Non-pigmented ciliary epithelial cell (primary cell): ENCODE measurements around the gene DNALI1.
"Not testable (repeated sequence)": the region's sequence is repeated elsewhere in the genome, so short reads cannot be mapped to it uniquely, and the experiment has no call there.

Experiments used
- DNase-seq: peaks from one replicate; pipeline ENCODE4 v3.0.0-alpha.2; 2010; ENCODE audit warnings: low read depth

The DNALI1 gene

GRCh38 chr1:37556712-37557196 lies at the start of gene DNALI1:
Gene DNALI1, plus strand, starts transcription at chr1:37556940. Its CDS starts 55 bp downstream, at chr1:37556995.
- peak; percentile 67 for DNase-seq

DNA sequence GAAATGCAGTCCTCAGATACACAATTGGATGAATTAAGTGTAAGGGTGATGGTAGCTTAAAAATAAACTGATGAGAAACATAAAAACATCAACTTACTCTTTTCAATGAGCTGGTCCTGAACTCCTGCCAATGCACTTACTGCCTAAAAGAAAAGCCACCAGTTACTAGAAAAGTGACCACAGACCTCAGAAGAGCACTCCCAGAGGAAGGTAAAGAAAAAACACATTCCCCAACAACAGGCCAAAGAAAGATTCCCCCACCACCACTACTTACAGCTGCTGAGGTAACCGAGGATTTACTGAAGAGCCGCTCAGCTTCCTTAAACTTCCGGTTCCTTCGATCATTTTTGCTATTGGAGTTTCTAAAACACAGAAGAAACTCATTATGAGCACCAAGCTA lies 47.6 kb upstream of the DNALI1 start:
- no peak for DNase-seq

- DNase-seq = no peak
These were observed 42.9 kb upstream of the DNALI1 start for GRCh38 chr1:37513795-37514349.

DNA sequence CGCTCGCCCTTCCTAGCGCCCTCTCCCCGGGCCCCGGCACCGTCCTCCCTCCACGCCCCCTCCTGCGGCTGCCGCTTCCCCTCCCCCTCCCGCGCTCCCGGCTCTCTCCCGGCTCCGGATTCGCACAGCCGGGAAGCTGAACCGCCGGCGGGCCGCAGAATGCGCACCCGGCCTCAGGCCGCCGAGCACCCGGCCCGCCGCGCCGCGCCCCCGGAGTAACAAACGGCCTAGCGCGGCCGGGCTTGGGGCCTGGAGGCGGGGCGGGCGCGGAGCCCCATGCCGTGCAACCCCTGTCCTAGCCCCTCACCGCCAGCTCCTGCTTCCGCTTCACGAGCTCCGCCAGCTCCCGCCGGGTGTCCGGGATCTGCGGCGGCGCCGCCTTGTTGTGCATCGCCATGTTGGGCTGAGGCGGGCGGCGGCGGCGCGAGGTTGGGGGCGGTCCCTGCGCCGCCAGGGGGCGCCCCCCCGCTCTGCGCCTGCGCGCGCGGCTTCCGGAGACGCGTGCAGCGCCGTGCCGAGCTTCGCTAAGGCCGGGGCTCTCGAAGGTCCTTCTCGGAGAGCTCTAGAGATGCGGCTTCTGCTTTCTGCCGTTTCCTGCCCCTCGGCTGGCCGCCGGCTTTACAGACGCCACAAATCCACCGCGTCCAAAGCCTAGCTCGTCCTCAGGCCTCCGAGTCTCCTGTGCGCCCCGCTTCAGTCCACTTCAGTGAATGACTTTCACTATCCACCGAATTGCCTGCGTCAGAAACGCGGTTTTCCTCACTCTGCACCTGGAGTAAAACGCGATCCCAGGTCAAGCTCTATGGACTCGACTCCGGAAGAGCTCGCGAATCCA lies 42.2 kb upstream of the DNALI1 start, which contains the start of gene MEAF6:
TSS of gene MEAF6 (minus strand) at position 417 of the 835 bp plus-strand sequence. CDS start at position 397, 20 bp downstream.
- no peak for DNase-seq

- DNase-seq = no peak
These were observed 41.3 kb upstream of the DNALI1 start for GRCh38 chr1:37515185-37516034.

DNA sequence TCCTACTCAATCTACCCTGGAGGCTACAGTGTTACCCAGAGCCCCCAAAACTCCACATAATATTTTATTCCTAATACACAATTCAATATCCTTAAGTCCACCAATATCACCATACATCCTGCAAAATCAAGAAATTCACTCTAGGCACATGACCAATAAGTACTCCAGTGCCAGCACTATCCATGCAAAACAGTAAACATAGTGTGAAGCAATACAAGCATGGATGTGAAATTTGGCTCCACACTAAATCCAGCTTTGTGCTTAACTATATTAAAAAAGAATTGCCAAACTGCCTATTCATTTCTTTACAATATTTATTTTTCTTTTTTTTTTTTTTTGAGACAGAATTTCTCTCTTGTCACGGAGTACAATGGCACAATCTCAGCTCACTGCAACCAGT lies 39.2 kb upstream of the DNALI1 start:
- DNase-seq = no peak

DNA sequence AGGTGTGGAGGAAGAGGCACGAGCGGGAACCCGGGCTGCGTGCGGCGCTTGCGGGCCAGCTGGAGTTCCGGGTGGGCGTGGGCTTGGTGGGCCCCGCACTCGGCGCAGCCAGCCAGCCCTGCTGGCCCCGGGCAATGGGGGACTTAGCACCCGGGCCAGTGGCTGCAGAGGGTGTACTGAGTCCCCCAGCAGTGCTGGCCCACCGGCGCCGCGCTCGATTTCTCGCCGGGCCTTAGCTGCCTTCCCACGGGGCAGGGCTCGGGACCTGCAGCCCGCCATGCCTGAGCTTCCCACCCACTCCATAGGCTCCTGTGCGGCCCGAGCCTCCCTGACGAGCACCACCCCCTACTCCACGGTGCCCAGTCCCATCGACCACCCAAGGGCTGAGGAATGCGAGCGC lies 38.5 kb upstream of the DNALI1 start:
- not testable (repeated sequence) for DNase-seq

DNA sequence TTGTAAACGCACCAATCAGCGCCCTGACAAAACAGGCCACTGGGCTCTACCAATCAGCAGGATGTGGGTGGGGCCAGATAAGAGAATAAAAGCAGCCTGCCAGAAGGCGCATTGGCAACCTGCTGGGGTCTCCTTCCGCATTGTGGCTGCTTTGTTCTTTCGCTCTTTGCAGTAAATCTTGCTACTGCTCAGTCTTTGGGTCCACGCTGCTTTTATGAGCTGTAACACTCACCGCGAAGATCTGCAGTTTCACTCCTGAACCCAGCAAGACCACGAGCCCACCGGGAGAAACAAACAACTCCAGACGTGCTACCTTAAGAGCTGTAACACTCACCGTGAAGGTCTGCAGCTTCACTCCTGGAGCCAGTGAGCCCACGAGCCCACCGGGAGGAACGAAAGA lies 37.8 kb upstream of the DNALI1 start:
- not testable (repeated sequence) for DNase-seq

DNA sequence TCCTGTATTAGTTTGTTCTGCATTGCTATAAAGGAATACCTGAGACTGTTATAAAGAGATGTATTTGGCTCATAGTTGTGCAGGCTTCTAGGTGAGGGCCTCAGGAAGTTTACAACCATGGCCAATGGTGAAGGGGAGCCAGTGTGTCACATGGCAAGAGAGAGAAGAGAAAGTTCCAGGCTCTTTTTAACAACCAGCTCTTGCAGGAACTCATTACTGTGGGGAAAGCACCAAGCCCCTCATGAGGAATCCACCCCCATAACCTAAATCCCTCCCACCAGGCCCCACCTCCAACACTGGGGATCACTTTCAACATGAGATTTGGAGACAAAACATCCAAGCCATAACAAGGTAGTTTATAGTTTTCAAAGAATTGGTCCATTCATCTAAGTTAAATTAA lies 37.1 kb upstream of the DNALI1 start:
- no peak for DNase-seq

GRCh38 chr1:37529888-37530287 lies 26.9 kb upstream of the DNALI1 start:
- DNase-seq = not testable (repeated sequence)

DNA sequence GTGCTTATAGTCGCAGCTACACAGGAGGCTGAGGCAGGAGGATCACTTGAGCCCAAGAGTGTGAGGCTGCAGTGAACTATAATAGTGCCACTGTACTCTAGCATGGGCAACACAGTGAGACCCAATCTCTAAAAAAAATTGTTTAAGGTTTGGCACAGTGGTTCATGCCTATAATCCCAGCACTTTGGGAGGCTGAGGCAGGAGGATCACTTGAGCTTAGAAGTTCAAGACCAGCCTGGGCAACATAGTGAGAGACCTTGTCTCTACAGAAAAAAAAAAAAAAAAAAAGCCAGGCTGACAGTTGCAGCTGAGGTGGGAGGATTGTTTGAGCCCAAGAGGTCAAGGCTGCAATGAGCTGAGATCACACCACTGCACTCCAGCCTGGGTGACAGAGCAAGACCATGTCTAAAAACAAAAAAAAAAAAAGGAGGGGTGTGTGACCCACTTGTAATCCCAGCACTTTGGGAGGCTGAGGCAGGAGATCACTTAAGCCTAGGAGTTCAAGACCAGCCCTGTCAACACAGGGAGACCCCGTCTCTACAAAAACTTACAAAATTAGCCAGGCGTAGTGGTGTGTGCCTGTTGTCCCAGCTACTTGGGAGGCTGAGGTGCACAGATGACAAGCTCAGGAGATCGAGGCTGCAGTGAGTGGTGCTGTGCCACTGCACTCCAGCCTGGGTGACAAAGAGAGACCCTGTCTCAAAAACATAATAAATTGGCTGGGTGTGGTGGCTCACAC lies 24.2 kb upstream of the DNALI1 start:
- DNase-seq = not testable (repeated sequence)

DNA sequence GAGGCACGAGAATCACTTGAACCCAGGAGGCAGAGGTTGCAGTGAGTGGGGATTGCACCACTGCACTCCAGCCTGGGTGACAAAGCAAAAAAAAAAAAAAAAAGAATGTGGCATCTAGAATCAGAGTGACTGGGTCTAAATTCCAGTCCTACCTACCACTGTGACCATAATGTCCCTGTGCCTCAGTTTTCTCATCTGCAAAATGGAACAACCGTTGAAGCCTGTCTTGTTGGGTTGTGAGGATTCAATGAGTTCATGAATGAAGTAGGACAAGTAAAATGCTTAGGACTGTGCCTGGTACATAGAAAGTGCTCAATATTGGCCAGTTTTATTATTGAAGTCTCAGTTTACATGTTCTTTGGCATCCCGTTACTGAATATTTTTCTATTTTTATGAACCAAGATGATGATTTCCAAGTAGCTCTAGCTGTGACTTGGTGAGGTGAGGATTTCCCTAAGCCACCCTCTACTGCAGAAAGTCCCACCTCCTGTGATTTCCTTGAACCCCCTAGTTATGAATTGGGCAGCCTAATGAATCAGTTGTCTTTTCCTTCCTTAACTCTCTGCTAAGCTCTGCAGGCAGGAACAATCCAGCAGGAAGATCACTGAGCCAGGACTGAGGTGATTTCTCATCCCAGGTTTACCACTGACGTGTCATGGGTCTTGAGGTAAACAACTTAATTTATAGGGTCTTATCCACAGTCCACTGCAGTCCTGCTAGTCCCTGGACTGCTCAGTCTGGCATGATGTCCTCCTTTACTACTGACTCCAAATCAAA lies 23.2 kb upstream of the DNALI1 start:
- no peak for DNase-seq

DNA sequence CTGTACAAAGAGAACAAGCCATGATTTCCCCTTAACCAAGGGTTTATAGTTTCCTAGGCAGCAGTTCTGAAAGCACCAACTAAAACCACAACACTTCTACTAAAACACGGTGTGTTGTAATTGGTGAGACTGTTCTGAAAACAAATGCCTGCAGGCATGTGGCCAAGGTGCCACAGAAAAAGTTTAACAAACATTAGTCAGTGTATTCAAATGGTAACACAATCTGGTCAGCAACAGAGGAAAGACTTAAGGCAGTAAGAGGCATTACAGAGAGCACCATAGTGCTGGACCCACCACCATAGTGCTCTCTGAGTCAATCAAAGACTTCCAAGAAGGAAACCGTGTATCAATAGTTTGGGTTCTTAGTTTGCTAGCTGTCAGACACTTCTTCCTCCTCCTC lies 19.4 kb upstream of the DNALI1 start:
- DNase-seq = peak; percentile 42

GRCh38 chr1:37539154-37539553 lies 17.6 kb upstream of the DNALI1 start:
- DNase-seq = not testable (repeated sequence)

DNA sequence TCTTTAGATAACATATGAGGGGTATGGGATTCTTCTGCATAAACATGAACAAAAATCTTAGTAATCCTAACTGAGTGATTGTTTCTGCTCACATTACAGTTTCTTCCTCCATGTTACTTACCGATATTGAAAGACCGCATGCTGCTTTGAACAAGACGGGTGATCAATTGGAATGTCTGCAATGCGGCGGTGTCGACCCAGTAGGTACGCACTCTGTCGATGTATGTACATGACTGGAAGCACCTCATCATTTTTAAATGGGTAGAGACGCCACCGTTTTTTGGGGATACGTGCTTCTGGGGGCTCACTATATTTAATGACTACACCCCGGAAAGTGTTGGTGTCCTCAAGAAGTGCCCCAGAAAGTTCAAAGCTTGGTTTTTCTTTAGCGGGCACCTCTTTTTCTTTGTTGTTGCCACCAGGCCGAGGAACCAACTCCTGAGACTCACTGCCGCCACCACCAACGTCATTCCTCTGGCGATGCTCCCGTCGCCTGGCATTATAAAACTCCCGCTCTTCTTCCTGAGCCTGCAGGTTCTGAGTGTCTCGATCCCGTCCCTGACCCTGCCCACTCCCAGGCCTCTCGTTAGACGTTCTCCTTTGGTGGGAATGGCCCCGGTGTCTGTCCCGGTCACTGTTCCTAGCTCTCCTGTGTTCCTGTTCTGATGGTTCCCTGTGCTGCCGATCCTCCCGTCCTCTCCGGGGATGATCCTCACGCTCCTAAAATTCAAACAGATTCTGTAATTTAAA lies 16.5 kb upstream of the DNALI1 start:
- no peak for DNase-seq

- DNase-seq = no peak
These were observed 12.2 kb upstream of the DNALI1 start for GRCh38 chr1:37544530-37544929.

DNA sequence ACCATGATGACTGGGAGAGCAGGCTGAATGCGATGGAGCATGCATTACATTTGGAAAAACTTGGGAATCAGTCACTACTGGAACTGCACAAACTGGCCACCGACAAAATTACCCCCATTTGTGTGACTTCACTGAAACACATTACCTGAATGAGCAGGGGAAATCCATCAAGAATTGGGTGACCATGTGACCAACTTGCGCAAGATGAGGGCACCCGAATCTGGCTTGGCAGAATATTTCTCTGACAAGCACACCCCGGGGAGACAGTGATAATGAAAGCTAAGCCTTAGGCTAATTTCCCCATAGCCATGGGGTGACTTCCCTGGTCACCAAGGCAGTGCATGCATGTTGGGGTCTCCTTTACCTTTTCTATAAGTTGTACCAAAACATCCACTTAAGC lies 11.7 kb upstream of the DNALI1 start:
- DNase-seq = no peak

- no peak for DNase-seq
These were observed 7.4 kb upstream of the DNALI1 start for GRCh38 chr1:37549341-37549740.

GRCh38 chr1:37553598-37553926 lies 3.2 kb upstream of the DNALI1 start:
- DNase-seq = no peak
